Measurements from ENCODE around the gene SLC22A12. TPM values are rescaled to one million over a fixed set of nuclear protein-coding genes. Genes with fewer than 3 reads are reported as not detected.

SLC22A12 gene
- total RNA-seq, 1 donor from 2014 or later, result not detected

DNA sequence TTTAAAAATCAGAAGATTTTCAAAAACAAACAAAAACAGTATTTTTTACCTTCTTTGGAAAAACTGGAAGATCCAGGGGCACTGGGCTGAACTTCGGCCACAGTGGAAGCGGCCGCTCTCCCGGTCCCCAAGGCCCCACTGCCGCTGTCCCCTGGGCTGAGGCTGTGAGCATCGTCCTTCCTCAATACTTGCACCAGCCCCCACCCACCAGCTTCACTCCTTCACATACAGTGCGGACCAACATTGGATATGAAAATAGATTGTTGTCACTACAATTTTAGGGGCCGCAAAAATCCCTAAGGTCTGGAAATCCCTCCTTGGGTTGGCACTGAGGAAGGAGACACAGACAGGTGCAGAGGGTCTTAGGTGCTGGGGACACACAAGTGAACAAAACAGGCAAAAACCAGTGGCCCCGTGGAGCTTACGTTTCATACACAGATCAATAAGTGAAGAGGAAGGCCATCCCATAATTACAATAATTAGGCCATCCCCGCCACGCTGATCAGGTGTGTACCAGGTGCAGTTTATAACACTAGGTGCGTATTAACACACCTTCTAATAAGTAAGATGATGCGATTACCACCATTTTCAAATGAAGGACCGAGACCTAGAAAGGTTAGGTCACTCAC, 28.2 kb upstream of the SLC22A12 start:
- DNase-seq (ENCODE audit: low spot score), result no peak

DNA sequence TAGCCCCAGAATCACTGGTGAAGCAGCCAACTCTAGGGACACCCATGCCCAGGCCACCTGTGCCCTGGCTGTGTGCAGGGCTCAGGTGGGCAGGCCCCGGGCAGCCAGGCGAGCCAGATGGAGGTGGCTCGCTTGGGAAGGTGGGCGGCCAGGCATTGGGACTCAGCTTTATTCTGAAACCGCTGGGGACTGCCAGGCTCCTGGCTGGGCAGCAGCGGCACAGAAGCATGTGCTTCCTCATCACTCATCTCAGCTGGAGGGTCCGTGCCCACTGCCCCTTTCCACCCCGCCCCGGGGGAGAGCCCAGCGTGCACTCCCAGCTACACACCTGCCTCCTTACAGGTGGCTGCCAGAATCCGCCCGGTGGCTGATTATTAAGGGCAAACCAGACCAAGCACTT, 27.1 kb upstream of the SLC22A12 start:
- no peak for DNase-seq (ENCODE audit: low spot score)

DNA sequence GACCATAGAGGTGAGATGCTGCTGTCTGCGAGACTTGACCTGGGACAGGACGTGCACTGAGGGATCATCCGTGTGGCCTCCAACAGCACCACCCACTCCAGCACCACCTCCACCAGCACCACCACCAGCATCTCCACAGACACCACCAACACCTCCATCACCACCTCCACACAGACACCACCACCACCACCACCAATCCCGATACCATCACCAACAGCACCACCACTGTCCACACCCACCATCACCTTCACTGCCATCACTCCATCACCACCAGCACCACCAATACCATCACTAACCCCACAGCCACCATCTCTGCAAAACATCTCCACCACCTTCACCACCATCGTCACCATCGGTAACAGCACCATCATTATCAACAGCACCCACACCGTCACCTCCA, 26.6 kb upstream of the SLC22A12 start:
- DNase-seq (ENCODE audit: low spot score), result no peak

DNA sequence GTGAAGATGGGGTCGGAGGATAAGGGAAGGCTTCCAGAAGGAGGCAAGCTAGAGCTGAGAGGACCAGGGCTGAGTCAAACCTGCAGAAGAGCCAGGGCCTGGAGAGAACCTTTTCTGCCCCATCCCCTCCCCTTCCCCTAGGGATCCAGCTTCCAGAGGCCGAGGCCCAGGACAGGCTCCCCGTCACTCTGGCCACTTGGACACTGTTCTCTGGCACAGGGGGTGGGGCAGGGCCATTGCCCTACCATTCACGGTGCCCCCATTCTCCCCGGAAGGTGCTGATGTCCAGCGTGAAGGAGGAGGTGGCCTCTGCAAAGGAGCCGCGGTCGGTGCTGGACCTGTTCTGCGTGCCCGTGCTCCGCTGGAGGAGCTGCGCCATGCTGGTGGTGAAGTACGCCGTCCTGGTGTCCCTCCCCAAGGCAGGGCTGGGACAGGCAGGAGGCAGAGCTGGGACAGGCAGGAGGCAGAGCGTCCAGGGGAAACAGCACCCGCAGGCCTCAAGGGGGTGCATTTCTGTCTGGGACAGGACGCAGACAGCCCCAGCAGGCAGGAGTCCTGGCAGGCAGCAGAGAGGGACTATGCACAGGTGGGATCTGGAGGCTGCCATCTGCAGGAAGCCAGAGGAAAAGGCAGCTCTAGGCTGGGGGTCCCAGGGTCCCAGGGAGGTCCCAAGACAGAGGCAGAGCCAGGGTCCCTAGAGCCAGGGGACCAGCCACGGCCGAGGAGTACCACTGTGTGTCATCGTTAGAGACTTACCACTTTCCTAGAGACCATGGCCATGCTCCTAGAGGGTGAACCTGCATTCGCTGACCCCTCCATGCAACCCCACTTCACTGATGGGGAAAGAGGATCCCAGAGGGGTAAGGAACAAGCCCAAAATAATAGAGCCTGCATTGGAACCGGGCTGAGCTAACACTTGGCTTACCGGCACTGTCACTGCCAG, 25.8 kb upstream of the SLC22A12 start:
- no peak for DNase-seq (ENCODE audit: low spot score)

DNA sequence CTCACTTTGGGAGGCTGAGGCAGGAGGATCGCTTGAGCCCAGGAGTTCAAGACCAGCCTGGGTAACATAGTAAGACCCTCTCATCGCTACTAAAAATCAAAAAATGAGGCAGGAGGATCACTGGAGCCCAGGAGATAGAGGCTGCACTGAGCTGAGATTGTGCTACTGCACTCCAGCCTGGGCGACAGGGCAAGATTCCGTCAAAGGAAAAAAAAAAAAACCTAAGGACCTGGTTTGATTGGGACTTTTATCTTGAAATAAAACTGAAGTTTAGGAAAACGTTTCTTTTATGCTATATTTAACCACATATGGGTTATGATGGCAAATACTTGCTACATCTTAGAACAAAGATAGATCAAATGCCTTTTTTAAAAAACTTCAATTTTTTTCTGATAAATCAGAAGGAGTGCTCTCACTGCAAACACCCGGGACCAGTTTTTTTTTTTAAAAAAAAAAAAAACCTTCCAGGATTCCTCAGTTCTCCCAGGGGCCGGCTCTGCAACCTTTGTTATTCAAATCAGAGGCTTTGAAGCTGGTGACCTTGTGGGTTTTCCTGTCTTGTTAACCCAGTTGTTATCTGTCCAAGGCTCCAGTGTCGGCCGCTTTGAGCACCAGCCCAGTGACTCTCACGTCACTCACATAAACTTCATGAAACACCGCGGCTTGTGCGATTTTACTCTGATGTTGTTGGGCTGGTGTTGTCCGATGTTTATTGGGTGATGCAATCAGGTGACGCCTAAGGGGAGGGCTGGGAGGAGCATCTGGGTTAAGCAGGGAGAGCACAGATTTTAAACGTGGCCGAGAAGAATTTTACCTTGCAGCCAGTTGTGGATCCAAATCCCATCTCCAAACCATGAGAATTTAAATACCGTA, 24.7 kb upstream of the SLC22A12 start:
- DNase-seq (ENCODE audit: low spot score), result peak; percentile 79

DNA sequence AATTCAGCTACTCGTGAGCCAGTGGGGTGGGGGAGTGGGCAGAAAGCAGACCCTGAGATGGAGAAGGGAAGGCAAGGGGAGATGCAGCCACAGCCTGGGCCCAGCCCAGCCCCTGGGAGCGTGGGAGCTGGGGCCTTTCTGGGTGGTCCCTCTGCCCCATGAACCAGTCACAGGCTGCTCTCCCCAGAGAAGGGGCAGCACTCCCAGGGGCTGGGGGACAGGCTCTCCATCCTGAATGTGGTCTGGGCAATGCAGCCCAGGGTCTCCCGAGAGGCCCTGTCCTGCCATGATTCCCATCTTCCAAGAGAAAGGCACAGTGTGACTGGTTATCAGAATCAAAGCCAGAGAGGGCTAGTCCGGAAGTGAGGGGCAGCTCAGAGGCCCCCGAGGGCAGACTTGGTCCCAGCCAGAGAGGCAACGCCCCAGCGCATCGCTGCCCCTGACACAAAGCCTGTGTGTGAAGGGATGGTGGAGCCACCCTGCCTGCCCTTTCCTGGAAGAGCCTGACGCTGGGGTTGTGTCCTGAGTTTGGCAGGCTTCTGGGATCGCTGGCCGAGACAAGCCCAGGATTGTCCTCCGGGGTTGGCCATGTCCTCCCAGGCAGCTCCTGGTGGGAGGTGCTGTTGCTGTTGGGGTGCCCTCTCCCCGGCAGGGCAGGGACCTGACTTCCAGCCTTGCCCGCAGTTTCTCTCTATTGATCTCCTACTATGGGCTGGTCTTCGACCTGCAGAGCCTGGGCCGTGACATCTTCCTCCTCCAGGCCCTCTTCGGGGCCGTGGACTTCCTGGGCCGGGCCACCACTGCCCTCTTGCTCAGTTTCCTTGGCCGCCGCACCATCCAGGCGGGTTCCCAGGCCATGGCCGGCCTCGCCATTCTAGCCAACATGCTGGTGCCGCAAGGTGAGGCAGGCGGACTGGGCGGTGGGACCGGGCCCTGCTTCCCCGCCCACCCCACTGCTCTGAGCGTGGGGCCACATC, 23.8 kb upstream of the SLC22A12 start:
- DNase-seq (ENCODE audit: low spot score), result no peak

DNA sequence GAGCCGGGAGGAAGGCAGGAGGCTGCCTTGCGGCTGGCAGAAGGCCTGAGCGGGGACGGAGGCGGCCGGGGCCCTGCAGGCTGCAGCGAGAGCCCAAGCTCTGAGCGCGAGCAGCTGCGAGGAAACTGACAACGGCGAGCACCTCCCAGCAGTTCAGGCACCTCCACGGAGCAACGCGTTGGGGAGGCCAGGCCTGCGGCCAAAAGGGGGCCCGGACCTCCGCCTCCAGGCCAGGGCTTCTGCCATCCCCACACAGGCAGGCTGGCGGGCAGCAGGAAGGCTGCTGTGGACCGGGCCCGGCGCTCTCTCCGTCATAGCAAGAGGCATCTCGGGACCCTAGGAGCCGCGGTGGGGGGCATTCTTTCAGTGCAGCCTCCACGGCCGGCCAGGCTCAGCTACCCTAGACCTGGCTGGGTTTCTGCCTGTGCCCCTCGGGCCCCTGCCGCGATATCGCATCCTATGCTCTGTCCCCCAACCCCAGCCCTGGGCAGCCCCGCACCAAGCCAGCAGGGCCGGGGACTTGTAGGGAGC, 22.9 kb upstream of the SLC22A12 start:
- no peak for DNase-seq (ENCODE audit: low spot score)

DNA sequence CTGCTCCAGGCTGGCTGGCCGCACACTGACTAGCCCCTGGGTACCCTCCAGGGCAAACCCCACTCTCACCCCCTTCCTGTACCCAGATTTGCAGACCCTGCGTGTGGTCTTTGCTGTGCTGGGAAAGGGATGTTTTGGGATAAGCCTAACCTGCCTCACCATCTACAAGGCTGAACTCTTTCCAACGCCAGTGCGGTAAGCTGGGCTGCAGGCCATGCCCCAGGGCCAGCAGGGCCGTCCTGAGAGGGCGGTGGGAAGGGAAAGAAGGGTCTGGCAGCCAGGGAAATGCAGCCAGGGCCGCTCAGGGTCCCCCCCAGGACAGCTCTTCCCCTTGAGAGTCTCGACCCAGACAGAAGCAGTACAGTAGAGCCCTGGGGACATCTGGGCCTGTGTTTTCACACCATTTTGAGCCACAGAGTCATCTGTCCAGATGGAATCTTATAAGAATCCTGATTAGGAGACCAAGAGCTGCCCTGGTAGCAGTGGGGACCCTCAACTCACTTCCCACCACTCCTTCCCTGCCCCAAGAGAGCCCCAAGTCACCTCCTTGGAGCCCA, 22.4 kb upstream of the SLC22A12 start:
- DNase-seq (ENCODE audit: low spot score), result no peak

DNA sequence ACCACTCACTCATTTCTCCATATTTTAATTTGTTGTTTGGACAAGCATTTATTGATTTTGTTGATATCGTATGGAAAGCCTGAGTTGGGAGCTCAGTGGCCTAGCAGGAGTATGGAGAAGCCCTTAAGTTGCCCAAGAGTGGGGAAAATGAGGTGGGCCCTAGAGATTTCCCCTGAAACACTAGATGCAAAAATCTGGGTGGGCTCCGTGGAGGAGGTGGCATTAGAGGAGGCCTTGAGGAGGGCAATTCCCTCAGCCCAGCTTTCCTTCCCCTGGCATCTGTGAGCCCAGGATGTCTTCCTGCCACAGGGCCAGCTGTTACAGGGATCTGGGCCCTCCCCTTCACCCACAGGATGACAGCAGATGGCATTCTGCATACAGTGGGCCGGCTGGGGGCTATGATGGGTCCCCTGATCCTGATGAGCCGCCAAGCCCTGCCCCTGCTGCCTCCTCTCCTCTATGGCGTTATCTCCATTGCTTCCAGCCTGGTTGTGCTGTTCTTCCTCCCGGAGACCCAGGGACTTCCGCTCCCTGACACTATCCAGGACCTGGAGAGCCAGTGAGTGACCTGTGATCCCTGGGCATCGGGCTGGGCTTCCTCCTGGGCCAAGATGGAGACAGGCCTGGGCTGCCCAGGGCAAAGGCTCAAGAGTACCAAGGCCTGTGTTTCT, 21.6 kb upstream of the SLC22A12 start:
- DNase-seq (ENCODE audit: low spot score), result no peak

DNA sequence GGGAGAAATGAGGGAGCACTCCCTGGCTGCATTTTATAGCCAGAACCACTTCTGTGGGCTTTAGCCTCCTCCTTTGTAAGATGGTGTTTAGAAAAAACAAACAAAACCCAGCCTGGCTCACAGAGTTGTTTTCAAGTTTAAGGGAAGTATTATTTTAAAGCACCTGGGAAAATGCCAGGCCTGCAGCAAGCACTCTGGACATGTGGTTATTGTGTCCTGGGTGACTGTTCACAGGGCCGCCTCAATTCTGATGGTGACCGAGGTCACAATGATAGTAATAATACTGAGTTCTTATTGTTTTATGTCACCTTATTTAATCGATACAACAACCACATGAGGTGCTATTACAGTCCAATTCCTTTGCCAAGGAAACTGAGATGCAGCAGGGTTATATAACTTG, 20.7 kb upstream of the SLC22A12 start:
- DNase-seq (ENCODE audit: low spot score), result no peak

DNA sequence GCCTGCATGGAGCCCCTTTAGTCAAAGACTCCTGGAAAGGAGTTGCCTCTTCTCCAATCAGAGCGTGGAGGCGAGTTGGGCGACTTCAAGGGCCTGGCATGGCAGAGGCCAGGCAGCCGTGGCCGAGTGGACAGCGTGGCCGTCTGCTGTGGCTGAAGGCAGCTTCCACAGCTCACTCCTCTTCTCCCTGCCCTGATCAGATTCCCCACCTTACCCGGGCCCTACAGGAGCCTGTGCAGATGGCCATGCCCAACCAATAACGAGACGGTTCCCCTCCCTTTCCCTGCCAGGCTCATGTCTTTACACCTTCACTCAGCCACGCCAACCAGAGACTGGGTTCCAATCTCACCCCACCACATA, 20.0 kb upstream of the SLC22A12 start:
- DNase-seq (ENCODE audit: low spot score), result no peak

DNA sequence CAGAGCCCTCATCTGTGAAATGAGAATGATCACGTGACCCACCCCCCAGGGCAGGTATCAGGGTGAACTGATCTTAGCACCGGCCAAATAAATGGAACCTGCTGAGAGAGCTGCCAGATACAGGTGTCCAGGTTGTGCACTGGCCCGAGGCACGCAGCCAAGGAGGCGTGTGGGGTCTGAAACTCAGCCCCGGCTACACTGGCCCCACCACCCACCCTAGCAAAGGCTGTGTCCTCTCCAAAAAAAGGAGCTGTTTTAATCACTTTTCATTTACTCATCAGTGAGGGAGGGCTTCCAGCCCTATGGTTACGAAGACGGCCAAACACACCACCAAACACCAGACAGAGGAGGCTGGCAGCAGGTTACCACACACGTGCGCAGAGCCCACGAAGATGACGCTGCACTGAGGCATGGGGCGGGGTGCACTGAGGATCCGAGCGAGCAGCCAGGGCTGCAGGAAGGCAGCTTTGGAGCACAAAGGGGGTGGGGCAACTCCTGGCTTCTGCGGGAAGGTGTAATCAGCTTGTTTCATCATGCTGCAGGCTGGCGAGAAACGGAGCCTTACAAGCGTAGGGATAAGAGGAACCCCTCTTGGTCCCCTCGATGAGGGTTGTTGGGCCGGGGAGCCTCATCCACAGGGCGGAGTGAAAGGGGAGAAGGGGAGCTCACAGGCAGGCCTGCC, 19.5 kb upstream of the SLC22A12 start:
- no peak for DNase-seq (ENCODE audit: low spot score)

DNA sequence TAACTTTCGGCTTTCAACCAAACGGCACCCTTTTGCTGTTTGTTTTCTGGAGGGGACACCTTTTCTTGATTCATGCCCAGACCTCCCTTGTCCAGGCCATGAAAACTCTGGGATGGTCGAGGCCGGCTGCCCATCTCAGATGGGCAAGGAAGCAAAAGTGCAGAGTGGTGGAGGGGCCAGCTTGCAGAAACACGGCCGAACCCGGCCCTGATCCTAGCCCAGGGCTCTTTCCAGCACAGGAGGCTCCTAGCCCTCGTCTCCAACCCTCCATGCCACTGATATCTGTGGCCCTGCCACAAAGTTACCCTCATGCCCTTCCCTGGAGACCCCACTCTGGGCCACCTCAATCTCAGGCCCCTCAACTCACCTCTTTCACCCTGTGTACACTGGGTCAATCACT, 18.9 kb upstream of the SLC22A12 start:
- DNase-seq (ENCODE audit: low spot score), result no peak

DNA sequence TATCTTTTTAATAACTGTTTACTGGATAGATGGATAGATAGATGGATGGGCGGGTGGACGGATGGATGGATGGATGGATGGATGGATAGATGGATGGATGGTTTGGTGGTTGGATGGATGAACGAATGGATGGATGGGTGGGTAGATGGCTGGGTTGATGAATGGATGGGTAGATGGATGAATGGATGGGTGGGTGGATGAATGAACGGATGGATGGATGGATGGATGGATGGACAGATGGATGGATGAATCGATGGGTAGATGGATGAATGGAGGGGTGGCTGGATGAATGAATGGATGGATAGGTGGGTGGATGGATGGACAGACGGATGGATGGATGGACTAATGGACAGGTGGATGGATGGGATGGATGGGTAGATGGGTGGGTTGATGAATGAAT, 13.8 kb upstream of the SLC22A12 start:
- DNase-seq (ENCODE audit: low spot score), result no peak

DNA sequence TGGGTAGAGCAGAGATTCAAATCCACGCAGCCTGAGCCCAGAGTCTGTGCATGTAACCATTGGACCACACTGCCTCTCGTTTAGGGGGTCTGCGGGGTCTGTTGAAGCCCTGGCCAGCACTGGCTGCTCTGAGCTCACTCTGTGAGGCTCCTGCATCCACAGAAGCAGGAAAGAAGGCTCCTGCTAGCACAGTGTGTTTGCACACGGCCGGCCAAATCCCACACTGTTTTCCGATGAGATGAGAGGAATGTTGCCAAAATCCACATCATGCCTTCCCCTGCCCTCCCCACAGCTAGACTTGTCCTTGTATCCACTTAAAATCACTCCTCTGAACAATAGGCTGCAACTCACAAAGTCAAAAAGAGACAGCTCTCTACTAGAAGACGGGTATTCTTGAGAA, 10.6 kb upstream of the SLC22A12 start:
- no peak for DNase-seq (ENCODE audit: low spot score)

DNA sequence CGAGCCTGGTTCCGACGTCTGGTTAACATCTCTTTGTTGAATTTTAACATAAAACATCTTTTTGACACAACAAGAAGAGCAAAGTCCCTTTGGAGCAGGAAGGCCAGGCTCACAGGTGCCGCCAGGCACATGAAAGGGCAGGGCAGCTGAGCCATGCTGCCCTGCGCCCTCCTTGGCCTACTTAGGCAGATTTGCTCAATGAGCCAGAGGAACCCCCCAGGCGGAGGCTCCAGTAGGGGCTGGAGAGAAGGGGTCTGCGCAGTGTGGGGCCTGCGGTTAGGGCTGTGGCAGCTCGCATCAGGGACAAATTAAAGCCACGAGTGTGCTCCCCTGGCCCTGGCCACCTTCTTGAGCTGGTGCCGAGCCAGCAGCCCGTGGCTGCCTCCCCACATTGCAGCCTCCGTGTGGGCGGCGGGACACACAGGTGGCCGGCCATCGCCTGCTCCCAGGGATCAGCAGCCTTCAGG, 9.9 kb upstream of the SLC22A12 start:
- no peak for DNase-seq (ENCODE audit: low spot score)

DNA sequence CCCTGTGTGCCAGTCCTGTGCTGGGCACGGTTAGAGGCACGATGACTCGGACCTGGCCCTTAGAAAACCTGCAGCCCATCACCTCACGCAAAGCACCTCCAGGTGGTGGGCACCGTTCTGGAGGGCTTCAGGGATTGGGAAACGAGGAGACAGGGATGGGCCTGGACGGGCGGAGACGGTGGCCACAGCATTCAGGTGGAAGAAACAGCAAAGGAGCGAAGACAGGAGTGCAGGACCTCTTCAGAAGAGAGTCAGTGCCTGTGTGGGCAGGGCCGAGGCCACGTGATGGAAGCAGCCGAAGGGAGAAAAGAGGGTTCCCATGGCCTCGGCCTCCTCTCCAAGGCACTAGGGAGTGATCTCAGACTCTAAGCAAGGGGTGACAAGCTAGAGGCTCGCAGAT, 8.1 kb upstream of the SLC22A12 start:
- no peak for DNase-seq (ENCODE audit: low spot score)

DNA sequence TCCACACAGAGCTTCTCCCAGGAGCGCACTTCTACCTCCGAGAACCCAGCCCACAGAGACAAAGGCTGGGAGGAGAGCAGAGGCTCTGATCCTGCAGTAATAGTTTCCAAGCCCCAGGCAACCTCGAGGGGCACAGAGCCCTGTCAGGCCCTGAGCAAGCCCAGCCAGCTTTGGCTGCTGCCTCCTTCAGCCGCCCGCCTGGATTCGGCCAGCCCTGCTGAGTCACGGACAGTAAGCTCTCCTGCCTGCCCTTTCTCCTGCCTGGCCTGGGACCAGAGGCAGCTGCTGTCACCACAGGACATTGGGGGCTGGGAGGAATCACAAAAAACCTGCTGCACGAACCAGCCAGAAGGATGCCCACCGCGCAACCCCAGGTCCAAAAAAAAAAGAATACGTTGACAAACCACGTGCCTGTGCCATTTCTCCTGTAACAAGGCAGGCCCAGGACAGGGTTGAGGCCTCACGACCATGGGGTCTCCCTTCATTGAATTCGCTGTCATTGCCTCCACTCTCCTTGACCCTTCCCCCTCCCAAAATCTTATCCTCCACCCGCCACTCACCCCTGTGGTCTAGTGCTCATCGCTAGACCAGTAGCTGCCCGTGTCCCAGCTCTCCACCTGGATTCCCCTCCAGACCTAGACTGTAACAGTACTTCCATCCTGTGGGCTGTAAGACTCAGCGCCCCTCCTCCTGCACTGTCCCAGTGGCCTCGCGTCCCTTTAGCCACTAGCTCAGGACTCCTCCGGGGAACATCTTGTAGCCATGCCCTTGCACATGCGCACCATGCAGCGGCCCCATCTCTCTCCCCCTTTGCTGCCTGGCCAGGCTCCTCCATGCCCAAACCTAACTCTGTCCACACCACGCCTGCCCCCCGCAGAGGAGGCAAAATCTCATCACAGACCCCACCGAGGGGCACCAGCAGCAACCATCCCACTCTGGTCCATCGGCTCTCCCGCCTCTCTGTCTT, 7.4 kb upstream of the SLC22A12 start:
- no peak for DNase-seq (ENCODE audit: low spot score)

All from ureter (tissue), 1 donor.